Bronchial epithelial cell (primary cell): Measurements from ENCODE around the gene DNAI7. TPM values are rescaled to one million over a fixed set of nuclear protein-coding genes. Genes with fewer than 3 reads are reported as not detected.

Experiments
- DNase-seq: peaks from one replicate; pipeline ENCODE4 v3.0.0-alpha.2; 2010; ENCODE audit warnings: low read depth
- FAIRE-seq: peaks from 2 replicates; lab custom pipeline; 2011; peaks lifted over from hg19 to GRCh38; lab: Jason Lieb, UNC
- H3K27me3 ChIP-seq: 2 replicates; pipeline ENCODE4 v1.5.1; 2011; ENCODE audit warnings: low read length; ENCODE audit not compliant: control insufficient read depth, insufficient read depth
- H3K36me3 ChIP-seq: 2 replicates; pipeline ENCODE4 v1.5.1; 2011; ENCODE audit warnings: low read length; ENCODE audit not compliant: control insufficient read depth, insufficient read depth
- H3K4me3 ChIP-seq: 2 replicates; pipeline ENCODE4 v1.5.1; 2011; ENCODE audit warnings: mild to moderate bottlenecking, low read depth, low read length, control low read depth
- total RNA-seq: library from RNA; depleted of rRNA; stranded (reverse); fragments of >200 nt; gene quantifications from 2 replicates; pipeline ENCODE4 v1.2.1, GENCODE V29; 2014
- TF ChIP-seq, protein P1 (sequence below): IDR thresholded peaks from 2 replicates; pipeline ENCODE4 v1.5.1; 2011; ENCODE audit warnings: mild to moderate bottlenecking, moderate library complexity, low read length, control low read depth, inconsistent platforms; ENCODE audit not compliant: insufficient read depth, severe bottlenecking

Gene DNAI7
- total RNA-seq, 1 donor from 2014 or later, result not detected

DNA sequence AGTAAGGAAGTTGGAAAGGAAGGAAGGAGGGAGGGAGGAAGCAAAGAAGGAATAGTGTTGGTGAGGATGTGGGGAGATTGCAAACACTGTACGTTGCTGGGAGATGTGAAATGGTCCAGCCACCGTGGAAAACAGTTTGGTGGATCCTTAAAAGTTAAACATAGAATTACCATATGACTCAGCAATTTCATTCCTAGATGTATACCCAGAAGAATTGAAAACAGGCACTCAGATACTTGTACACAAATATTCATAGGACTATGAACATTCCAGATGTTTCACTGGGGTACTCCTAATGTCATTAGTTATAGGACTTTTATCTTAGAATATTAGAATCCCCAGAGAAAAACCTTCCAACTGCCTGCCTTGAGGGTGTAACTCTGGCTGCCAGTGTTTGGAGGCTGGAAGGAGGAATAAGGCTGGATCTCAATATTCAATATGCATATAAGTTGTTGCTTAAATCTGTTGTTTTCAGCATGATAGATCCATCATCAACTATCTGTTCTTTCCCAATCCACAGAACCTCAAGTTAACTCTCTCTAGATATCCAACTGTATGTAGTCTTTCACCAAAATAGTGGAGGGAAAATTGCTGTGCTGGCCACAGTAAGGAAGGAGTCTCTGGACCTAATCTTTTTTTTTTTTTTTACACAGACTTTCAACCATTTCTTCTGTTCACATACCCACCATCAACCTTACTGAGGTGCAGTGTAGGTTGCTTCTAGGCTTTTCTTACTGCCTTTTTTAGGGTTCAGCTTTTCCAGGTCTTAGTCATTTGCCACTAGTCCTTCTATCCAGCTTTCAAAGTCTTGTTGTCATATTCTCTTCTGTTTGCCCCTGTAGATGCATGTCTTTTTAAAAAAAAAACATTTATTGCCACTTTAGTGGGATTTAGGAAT, 94.5 kb downstream of the DNAI7 start:
- TF ChIP-seq, protein P1, sequence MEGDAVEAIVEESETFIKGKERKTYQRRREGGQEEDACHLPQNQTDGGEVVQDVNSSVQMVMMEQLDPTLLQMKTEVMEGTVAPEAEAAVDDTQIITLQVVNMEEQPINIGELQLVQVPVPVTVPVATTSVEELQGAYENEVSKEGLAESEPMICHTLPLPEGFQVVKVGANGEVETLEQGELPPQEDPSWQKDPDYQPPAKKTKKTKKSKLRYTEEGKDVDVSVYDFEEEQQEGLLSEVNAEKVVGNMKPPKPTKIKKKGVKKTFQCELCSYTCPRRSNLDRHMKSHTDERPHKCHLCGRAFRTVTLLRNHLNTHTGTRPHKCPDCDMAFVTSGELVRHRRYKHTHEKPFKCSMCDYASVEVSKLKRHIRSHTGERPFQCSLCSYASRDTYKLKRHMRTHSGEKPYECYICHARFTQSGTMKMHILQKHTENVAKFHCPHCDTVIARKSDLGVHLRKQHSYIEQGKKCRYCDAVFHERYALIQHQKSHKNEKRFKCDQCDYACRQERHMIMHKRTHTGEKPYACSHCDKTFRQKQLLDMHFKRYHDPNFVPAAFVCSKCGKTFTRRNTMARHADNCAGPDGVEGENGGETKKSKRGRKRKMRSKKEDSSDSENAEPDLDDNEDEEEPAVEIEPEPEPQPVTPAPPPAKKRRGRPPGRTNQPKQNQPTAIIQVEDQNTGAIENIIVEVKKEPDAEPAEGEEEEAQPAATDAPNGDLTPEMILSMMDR, result no peak
- H3K27me3 ChIP-seq, result no peaks in the 10 kb centered on the region
- FAIRE-seq (no peak), DNase-seq (no peak)
- H3K4me3 ChIP-seq, result no peak overlapping the region
- peaks cover 1% of the 10 kb centered on the region for H3K36me3 ChIP-seq

DNA sequence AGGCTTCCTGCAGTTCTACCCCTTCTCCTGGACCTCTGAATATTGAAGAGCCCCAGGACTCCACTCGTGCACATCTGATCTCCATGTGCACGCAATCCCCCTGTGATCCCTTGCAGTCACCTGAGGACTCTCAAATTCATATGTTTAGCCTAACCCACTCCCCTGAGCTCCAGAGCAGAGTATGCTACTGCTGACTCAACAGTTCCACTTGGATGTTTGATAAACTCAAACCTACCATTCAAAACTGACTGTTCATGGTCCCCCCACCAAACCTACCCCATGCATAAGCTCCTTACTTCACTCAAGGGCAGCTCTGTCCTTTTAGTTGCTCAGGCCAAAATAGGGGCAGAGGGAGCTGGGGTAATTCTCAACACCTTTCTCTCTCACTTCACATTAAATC, 96.0 kb downstream of the DNAI7 start:
- no peak overlapping the region for H3K4me3 ChIP-seq
- no peaks in the 10 kb centered on the region for H3K27me3 ChIP-seq
- peaks cover 1% of the 10 kb centered on the region for H3K36me3 ChIP-seq
- TF ChIP-seq, protein P1, result no peak
- no peak for FAIRE-seq
- no peak for DNase-seq

- Histone ChIP-seq H3K36me3 (no peaks in the 10 kb centered on the region), H3K4me3 (no peak overlapping the region), H3K27me3 (no peaks in the 10 kb centered on the region)
- TF ChIP-seq, protein P1, result no peak
- FAIRE-seq (no peak), DNase-seq (peak; percentile 79)
These were observed 105.2 kb downstream of the DNAI7 start for GRCh38 chr12:25089738-25090137.

DNA sequence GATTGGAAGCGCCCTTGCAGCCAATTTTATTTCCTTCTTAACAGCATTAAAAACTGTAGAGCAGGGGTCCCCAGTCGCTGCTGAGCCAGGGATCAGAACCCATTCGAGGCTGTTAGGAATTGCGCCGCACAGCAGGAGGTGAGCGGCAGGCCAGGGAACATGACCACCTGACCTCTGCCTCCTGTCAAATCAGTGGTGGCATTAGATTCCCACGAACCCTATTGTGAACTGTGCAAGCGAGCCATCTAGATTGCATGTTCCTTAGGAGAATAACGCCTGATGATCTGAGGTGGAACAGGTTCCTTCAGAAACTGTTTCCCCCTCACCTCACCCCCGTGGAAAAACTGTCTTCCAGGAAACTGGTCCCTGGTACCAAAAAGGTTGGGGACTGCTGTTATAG, 107.4 kb downstream of the DNAI7 start:
- FAIRE-seq (no peak), DNase-seq (no peak)
- no peak overlapping the region for H3K4me3 ChIP-seq
- no peaks in the 10 kb centered on the region for H3K27me3 ChIP-seq
- TF ChIP-seq, protein P1, result no peak
- no peaks in the 10 kb centered on the region for H3K36me3 ChIP-seq

- no peak overlapping the region for H3K4me3 ChIP-seq
- TF ChIP-seq, protein P1, result no peak
- DNase-seq (no peak), FAIRE-seq (no peak)
- no peaks in the 10 kb centered on the region for H3K27me3 ChIP-seq
- no peaks in the 10 kb centered on the region for H3K36me3 ChIP-seq
These were observed 110.1 kb downstream of the DNAI7 start for GRCh38 chr12:25084816-25085215.
